ENCODE measurements around the gene FOXO6. TPM values are rescaled to one million over a fixed set of nuclear protein-coding genes. Genes with fewer than 3 reads are reported as not detected.

The FOXO6 gene
- total RNA-seq, 1 donor from 2014 or later: 1.4 TPM

DNA sequence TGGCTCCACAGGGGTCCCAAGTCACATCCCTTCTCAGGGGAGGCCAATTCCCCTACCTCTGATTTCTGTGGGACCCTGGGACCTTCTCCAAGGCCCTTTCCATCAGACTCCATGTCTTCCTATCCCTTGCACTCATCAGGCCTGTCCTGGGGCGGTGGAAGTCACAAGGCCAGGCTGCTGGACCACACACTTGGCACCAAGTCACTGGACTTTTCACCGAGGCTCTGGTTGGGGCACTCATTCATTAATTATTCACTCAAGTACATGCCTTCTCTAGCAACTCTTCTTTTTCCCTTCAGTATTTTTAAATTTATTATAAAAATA is 11.2 kb upstream of the FOXO6 start:
- no peak for DNase-seq (ENCODE audit: low read depth, low spot score)
- Mint-ChIP-seq H3K27me3 (ENCODE audit: low read depth) (no peaks in the 10 kb centered on the region), H3K9me3 (no peaks in the 10 kb centered on the region), H3K36me3 (ENCODE audit: low read depth) (no peaks in the 10 kb centered on the region), H3K4me1 (peaks cover 7% of the 10 kb centered on the region), H3K4me3 (no peak overlapping the region), H3K27ac (ENCODE audit: unreplicated experiment) (no peak overlapping the region)
- TF ChIP-seq, protein P1, sequence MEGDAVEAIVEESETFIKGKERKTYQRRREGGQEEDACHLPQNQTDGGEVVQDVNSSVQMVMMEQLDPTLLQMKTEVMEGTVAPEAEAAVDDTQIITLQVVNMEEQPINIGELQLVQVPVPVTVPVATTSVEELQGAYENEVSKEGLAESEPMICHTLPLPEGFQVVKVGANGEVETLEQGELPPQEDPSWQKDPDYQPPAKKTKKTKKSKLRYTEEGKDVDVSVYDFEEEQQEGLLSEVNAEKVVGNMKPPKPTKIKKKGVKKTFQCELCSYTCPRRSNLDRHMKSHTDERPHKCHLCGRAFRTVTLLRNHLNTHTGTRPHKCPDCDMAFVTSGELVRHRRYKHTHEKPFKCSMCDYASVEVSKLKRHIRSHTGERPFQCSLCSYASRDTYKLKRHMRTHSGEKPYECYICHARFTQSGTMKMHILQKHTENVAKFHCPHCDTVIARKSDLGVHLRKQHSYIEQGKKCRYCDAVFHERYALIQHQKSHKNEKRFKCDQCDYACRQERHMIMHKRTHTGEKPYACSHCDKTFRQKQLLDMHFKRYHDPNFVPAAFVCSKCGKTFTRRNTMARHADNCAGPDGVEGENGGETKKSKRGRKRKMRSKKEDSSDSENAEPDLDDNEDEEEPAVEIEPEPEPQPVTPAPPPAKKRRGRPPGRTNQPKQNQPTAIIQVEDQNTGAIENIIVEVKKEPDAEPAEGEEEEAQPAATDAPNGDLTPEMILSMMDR (conservative IDR thresholded peaks at IDR 0.05): no peak

DNA sequence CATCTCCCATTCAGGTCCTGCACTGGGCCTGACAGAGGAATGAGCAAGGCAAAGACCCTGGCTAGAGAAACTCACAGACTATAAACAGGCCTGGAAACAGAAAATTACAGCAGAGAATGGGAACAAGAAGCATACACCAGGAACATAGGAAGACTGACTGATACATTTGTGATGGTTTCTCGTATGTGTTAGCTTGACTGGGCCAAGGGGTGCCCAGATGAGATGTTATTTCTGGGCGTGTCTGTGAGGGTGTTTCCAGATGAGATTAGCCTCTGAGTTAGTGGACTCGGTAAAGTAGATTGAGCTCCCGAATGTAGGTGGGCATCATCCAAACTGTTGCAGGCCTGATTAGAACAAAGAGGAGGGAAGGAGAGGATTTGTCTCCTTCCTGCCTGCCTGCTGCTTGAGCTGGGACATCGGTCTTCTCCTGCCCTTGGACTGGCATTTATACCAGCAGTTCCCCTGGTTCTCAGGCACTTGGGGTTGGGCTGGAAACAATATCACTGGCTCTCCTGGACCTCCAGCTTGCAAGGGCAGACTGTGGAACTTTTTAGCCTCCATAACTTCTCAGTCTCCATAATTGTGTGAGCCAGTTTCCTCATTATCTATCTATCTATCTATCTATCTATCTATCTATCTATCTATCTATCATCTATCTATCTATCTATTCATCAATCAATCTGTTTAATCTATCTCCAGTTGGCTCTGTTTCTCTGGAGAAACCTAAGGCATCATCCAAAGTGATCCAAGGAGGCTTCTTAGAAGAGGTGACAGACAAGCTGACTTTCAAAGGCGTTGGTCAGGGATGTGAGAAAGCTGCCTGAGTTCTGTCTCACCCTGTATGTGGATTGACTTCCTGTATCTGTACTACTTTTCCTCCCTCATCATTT is 9.7 kb upstream of the FOXO6 start:
- Mint-ChIP-seq H3K4me1 (peaks cover 7% of the 10 kb centered on the region), H3K4me3 (no peak overlapping the region), H3K36me3 (ENCODE audit: low read depth) (no peaks in the 10 kb centered on the region), H3K27ac (ENCODE audit: unreplicated experiment) (no peak overlapping the region), H3K9me3 (no peaks in the 10 kb centered on the region), H3K27me3 (ENCODE audit: low read depth) (no peaks in the 10 kb centered on the region)
- TF ChIP-seq, protein P1 (conservative IDR thresholded peaks at IDR 0.05): no peak
- DNase-seq (ENCODE audit: low read depth, low spot score): no peak

- Mint-ChIP-seq H3K27ac (ENCODE audit: unreplicated experiment) (no peak overlapping the region), H3K9me3 (no peaks in the 10 kb centered on the region), H3K4me1 (peaks cover 10% of the 10 kb centered on the region), H3K4me3 (no peak overlapping the region), H3K27me3 (ENCODE audit: low read depth) (peaks cover 5% of the 10 kb centered on the region), H3K36me3 (ENCODE audit: low read depth) (no peaks in the 10 kb centered on the region)
- no peak for DNase-seq (ENCODE audit: low read depth, low spot score)
- TF ChIP-seq, protein P1 (conservative IDR thresholded peaks at IDR 0.05): no peak
These were observed 7.5 kb upstream of the FOXO6 start for GRCh38 chr1:41353744-41354143.

DNA sequence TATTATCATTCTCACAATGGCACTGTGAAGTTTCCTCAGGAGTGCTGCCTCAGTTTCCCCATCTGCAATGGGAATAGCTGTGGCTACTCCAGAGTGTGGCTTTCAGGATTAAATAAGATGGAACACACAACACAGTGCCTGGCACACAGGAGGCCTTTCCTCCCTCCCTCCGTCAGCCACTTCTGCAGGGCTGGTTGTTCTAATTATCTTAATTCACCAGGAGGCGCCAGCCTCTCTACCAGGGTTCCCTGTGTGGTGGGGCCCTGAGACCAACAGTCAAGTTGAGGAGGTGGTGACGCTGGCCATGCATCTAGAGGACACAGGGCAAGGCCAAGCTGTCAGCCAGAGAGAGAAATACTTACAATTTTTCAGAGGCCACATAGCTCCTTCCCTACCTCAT is 6.3 kb upstream of the FOXO6 start:
- no peaks in the 10 kb centered on the region for H3K36me3 Mint-ChIP-seq (ENCODE audit: low read depth)

GRCh38 chr1:41355356-41355755 is 5.9 kb upstream of the FOXO6 start:
- DNase-seq (ENCODE audit: low read depth, low spot score): no peak
- no peak overlapping the region for H3K27ac Mint-ChIP-seq (ENCODE audit: unreplicated experiment)
- peaks cover 14% of the 10 kb centered on the region for H3K4me1 Mint-ChIP-seq
- no peak overlapping the region for H3K4me3 Mint-ChIP-seq
- TF ChIP-seq, protein P1 (conservative IDR thresholded peaks at IDR 0.05): no peak
- peaks cover 13% of the 10 kb centered on the region for H3K27me3 Mint-ChIP-seq (ENCODE audit: low read depth)
- H3K9me3 Mint-ChIP-seq: no peaks in the 10 kb centered on the region
- H3K36me3 Mint-ChIP-seq (ENCODE audit: low read depth): no peaks in the 10 kb centered on the region

More for the DNA sequence above, 6.3 kb upstream of the FOXO6 start:
- Mint-ChIP-seq H3K27ac (ENCODE audit: unreplicated experiment) (no peak overlapping the region), H3K9me3 (no peaks in the 10 kb centered on the region), H3K27me3 (ENCODE audit: low read depth) (peaks cover 9% of the 10 kb centered on the region), H3K4me1 (peaks cover 10% of the 10 kb centered on the region), H3K4me3 (no peak overlapping the region)
- TF ChIP-seq, protein P1 (conservative IDR thresholded peaks at IDR 0.05): no peak
- DNase-seq (ENCODE audit: low read depth, low spot score): no peak
